AG10803 (cell line): ENCODE measurements around the gene NOTUM.

ENCODE experiments used
- DNase-seq: peaks from one replicate; pipeline ENCODE4 v3.0.0; 2010; ENCODE audit warnings: low read depth
- H3K4me3 ChIP-seq: 2 replicates; pipeline ENCODE4 v1.5.1; 2011; ENCODE audit warnings: mild to moderate bottlenecking, low read length, control low read depth
- TF ChIP-seq, protein P1 (sequence below): conservative IDR thresholded peaks from 2 replicates; pipeline ENCODE4 v1.5.1; 2011; ENCODE audit warnings: mild to moderate bottlenecking, low read length, control low read depth, inconsistent platforms

NOTUM gene

DNA sequence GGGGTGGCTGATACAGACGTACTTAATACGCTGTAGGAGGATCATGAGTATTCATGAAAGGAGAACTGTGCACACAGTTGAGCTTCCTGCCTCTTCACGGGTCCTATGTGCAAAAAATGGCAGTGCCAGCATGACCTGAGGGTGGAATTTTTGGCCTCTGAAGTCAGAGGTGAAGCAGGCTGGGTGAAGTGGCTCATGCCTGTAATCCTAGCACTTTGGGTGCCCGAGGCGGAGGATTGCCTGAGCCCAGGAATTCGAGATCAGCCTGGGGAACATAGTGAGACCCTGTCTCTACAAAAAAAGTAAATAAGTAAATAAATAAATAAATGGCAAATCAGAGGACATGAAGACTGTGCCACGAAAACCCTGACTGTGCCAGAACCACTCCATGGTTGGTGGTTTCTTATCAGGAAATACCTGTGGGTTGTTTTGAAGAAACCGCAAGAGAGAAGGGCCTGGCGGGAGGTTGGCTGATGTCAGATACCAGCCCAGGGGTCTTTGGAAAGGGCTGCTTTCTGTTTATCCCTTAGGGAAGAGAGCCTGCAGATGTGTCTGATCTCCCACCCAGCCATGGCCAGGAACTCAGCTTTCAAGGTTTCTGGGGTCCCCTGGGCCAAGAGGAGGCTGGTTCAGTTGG is 19.8 kb upstream of the NOTUM start:
- no peak overlapping the region for H3K4me3 ChIP-seq
- TF ChIP-seq, protein P1, sequence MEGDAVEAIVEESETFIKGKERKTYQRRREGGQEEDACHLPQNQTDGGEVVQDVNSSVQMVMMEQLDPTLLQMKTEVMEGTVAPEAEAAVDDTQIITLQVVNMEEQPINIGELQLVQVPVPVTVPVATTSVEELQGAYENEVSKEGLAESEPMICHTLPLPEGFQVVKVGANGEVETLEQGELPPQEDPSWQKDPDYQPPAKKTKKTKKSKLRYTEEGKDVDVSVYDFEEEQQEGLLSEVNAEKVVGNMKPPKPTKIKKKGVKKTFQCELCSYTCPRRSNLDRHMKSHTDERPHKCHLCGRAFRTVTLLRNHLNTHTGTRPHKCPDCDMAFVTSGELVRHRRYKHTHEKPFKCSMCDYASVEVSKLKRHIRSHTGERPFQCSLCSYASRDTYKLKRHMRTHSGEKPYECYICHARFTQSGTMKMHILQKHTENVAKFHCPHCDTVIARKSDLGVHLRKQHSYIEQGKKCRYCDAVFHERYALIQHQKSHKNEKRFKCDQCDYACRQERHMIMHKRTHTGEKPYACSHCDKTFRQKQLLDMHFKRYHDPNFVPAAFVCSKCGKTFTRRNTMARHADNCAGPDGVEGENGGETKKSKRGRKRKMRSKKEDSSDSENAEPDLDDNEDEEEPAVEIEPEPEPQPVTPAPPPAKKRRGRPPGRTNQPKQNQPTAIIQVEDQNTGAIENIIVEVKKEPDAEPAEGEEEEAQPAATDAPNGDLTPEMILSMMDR, result no peak
- no peak for DNase-seq

DNA sequence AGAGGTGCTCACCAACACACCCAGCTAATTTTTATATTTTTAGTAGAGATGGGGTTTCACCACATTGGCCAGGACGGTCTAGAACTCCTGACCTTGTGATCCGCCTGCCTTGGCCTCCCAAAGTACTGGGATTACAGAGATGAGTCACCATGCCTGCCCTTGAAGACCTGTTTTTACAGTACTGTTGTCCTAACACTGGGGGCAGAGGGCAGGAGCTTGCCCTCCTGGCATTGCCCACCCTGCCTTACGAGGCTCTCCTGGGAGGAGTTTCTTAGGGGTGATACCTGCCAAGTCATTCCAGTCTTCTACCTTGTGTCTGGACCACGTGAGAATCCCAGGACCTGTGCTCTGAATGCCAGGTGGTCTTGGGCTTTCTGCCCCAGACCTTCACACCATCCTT is 19.1 kb upstream of the NOTUM start:
- no peak for DNase-seq
- H3K4me3 ChIP-seq, result no peak overlapping the region
- TF ChIP-seq, protein P1, result no peak

DNA sequence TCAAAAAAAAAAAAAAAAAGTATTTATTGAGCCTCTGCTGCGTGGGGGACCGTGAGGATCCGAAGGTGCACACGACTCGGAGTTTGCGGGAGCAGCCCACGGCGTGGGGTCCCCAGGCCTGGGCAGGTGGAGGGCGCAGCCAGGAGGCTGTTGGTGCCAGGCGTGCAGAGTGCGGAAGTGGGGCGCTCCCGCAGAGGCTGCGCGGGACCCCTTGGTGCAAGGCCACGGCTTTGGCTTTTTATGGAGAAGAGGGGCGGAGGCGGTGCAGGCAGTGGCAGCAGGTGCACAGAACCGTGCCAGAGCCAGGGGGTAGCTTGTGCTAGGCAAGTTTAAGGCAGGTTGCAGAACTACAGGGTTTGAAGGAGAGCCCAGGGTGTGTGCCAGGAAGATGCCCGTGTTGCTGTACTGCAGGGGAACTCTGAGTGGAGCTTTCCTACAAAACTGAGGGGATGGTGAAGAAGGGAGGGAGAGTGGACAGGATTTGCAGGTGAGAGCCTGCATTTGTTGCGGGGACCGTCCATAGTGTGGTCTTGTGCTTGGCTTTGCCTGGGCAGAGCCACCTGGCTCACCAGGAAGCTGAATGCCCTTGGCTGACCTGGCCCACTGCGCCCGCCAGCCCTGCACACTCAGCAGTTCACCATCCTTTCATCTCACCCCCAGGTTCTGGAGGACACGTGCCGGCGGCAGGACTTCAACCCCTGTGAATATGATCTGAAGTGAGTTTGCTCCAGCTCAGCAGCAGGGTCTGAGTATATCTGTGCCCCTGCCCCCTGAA is 17.7 kb upstream of the NOTUM start:
- DNase-seq, result no peak
- TF ChIP-seq, protein P1, result no peak
- H3K4me3 ChIP-seq, result peak overlapping the region; percentile 78

DNA sequence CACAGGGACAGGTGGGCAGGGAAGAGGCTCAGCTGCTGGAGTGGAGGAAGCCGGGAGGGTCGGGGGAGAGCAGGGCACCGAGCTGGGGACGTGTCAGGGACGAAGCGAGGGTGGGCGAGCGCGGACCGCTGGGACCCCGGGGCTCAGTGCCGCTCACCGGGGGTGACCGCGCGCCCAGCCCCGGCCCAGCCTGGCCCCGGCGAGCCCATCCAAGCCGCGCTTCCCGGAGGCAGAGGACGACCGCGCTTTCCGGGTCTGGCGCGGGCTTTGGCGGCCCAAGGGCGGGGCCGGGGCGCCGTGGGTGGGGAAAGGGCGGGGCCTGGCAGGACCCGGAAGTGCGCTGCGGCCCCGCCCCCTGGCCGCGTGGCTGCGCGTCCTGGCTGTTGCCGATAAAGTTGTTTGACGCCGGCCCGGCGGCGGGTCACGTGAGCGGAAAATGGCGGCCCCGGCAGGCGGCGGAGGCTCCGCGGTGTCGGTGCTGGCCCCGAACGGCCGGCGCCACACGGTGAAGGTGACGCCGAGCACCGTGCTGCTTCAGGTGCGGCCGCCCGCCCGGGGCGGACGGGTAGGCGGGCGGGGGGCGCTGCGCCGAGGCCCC is 16.3 kb upstream of the NOTUM start, which contains the start of gene ASPSCR1:
ASPSCR1 (plus strand) TSS at position 419 of the 598 bp plus-strand sequence; CDS start at position 437, 18 bp downstream.
- DNase-seq, result peak; percentile 89
- H3K4me3 ChIP-seq, result peak within 1 kb of the TSS; percentile 78
- TF ChIP-seq, protein P1, result no peak

DNA sequence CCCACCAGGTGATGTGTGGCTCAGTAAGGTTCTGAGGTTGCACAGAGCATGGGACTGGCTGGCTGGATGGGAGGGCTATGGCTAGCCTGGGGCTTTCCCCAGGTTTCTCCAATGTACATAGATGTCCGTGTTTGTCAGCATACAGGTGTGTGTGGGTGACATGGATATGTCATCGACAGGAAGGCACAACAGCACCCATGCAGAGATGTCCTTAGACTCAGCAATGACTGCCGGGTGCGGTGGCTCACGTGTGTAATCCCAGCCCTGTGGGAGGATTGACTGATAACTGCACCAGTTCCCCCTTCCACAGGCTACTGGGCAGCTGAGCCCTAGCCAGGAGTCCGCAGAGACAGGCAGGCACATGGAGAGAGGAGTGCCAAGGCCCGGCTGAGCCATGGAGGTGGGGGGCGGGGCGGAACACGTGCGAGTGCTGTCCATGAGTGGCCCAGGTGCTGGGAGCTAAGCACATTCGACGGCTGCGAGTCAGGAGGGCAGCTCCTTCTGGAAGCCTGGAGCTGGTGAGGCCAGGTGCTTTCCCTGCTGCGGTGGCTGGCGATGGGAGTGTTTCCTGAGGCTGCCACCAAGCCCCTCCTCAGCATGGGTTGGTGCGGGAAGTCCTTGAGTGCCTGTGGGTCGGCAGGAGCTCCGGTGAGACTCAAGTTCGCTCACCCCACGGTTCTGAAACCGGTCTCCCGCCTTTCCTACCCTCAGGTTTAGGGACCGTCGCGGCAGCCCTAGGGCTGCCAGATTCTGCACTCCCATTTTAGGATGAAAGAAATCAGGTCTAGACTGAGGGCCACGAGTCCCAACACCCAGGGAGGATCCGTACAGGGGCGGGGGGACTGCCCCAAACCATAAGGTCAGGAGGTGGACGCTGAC is 15.6 kb upstream of the NOTUM start:
- H3K4me3 ChIP-seq, result peak overlapping the region; percentile 67
- TF ChIP-seq, protein P1, result no peak
- no peak for DNase-seq

DNA sequence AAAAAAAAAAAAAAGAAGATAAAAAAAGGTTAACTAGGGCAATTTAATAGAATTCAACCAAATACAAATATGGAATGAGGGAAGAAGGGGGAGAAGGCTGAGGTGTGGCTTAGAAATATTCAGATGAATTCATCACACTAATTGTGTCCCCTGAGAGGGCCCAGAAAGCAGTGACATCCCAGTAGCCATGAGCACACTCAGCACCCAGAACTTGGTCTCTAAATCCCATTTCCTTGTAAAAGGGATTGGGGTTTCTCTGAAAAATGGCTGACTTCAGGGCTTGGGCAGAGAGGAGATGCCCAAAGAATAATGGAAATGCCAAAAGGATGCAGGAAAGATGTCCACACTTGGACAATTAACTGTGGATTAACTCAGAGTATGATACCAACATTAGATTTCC is 12.4 kb upstream of the NOTUM start:
- DNase-seq, result no peak
- TF ChIP-seq, protein P1, result no peak
- H3K4me3 ChIP-seq, result no peak overlapping the region
